Mesothelial cell of epicardium (in vitro differentiated cells): ENCODE data around the gene NOTCH2. TPM values are rescaled to one million over a fixed set of nuclear protein-coding genes. Genes with fewer than 3 reads are reported as not detected.
"Not testable (repeated sequence)": the region's sequence is repeated elsewhere in the genome, so short reads cannot be mapped to it uniquely, and the experiment has no call there.

Source experiments
- DNase-seq, 2 experiments: peaks; one replicate each; pipeline ENCODE4 v3.0.0; 2021; ENCODE audit warnings: low spot score in 2 of 2; ENCODE audit not compliant: unreplicated experiment in 2 of 2
- H3K27ac Mint-ChIP-seq: 2 replicates; pipeline ENCODE4 v1.8.0; 2021; ENCODE audit warnings: mixed read lengths
- H3K27me3 Mint-ChIP-seq: 2 replicates; pipeline ENCODE4 v1.8.0; 2021; ENCODE audit warnings: low read depth, mixed read lengths
- H3K36me3 Mint-ChIP-seq: 2 replicates; pipeline ENCODE4 v1.8.0; 2021; ENCODE audit warnings: mixed read lengths
- H3K4me1 Mint-ChIP-seq: 2 replicates; pipeline ENCODE4 v1.8.0; 2021; ENCODE audit warnings: mixed read lengths
- H3K4me3 Mint-ChIP-seq: 2 replicates; pipeline ENCODE4 v1.8.0; 2021; ENCODE audit warnings: mild to moderate bottlenecking, moderate library complexity, mixed read lengths
- H3K9me3 Mint-ChIP-seq: 2 replicates; pipeline ENCODE4 v1.8.0; 2021; ENCODE audit warnings: mixed read lengths
- total RNA-seq: library from RNA; stranded (reverse); gene quantifications from 3 replicates; pipeline ENCODE4 v1.2.1, GENCODE V29; 2021

NOTCH2 gene
- 277 to 292 TPM (median 281 TPM) in 3 replicates for total RNA-seq

- peaks cover 14% of the 10 kb centered on the region for H3K4me1 Mint-ChIP-seq
- peak within 1 kb of the TSS; percentile 64 for H3K4me3 Mint-ChIP-seq
- H3K27me3 Mint-ChIP-seq, H3K9me3 Mint-ChIP-seq, H3K36me3 Mint-ChIP-seq: not testable (repeated sequence)
- H3K27ac Mint-ChIP-seq, result peak within 1 kb of the TSS; percentile 61
- DNase-seq, result peak; percentile 21 to 75
These were observed at the start of gene NOTCH2 for GRCh38 chr1:120069067-120069919. TSS of gene NOTCH2 (minus strand) at chr1:120069662. CDS start at chr1:120069406, 256 bp downstream.

- not testable (repeated sequence) for H3K9me3 Mint-ChIP-seq, H3K27me3 Mint-ChIP-seq
These were observed 48.1 kb upstream of the NOTCH2 start for GRCh38 chr1:120117371-120118177.

GRCh38 chr1:120116094-120116493 lies 46.6 kb upstream of the NOTCH2 start:
- not testable (repeated sequence) for H3K27me3 Mint-ChIP-seq, H3K36me3 Mint-ChIP-seq, DNase-seq, H3K27ac Mint-ChIP-seq, H3K4me1 Mint-ChIP-seq, H3K9me3 Mint-ChIP-seq, H3K4me3 Mint-ChIP-seq

More at GRCh38 chr1:120117371-120118177, 48.1 kb upstream of the NOTCH2 start:
- DNase-seq, H3K4me3 Mint-ChIP-seq, H3K36me3 Mint-ChIP-seq, H3K4me1 Mint-ChIP-seq: not testable (repeated sequence)
- H3K27ac Mint-ChIP-seq, result peak overlapping the region; percentile 36

- H3K27me3 Mint-ChIP-seq, H3K27ac Mint-ChIP-seq, DNase-seq, H3K9me3 Mint-ChIP-seq, H3K4me1 Mint-ChIP-seq, H3K4me3 Mint-ChIP-seq, H3K36me3 Mint-ChIP-seq: not testable (repeated sequence)
These were observed 43.7 kb upstream of the NOTCH2 start for GRCh38 chr1:120113134-120113533.

DNA sequence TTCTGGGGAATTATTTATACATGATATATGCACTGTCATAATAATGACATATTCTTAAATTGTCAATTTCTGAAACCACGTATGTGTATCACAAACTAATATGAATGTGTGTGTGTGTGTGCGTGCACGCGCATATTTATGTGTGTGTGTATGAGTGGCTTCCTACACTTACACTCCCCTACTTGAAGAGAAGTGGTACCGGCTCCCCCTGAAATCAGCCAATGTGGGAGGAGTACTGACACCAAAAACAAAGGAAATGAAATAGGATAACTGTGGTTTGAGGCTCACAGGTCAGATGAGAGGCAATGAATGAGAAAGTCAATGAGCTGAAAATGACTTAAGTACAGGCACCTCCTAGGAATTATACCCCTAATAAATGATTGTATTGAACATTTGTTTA lies 42.8 kb upstream of the NOTCH2 start:
- not testable (repeated sequence) for H3K27ac Mint-ChIP-seq, H3K27me3 Mint-ChIP-seq, DNase-seq, H3K4me1 Mint-ChIP-seq, H3K36me3 Mint-ChIP-seq, H3K4me3 Mint-ChIP-seq, H3K9me3 Mint-ChIP-seq

GRCh38 chr1:120111771-120112170 lies 42.3 kb upstream of the NOTCH2 start:
- not testable (repeated sequence) for H3K4me1 Mint-ChIP-seq, DNase-seq, H3K27me3 Mint-ChIP-seq, H3K4me3 Mint-ChIP-seq, H3K27ac Mint-ChIP-seq, H3K36me3 Mint-ChIP-seq, H3K9me3 Mint-ChIP-seq

- DNase-seq, H3K27me3 Mint-ChIP-seq, H3K4me1 Mint-ChIP-seq, H3K27ac Mint-ChIP-seq, H3K9me3 Mint-ChIP-seq, H3K4me3 Mint-ChIP-seq, H3K36me3 Mint-ChIP-seq: not testable (repeated sequence)
These were observed 41.5 kb upstream of the NOTCH2 start for GRCh38 chr1:120111008-120111407.

GRCh38 chr1:120109656-120110055 lies 40.2 kb upstream of the NOTCH2 start:
- not testable (repeated sequence) for H3K4me1 Mint-ChIP-seq, H3K36me3 Mint-ChIP-seq, H3K9me3 Mint-ChIP-seq, H3K4me3 Mint-ChIP-seq, DNase-seq, H3K27me3 Mint-ChIP-seq, H3K27ac Mint-ChIP-seq

GRCh38 chr1:120109180-120109579 lies 39.7 kb upstream of the NOTCH2 start:
- not testable (repeated sequence) for H3K4me3 Mint-ChIP-seq, DNase-seq, H3K27me3 Mint-ChIP-seq, H3K27ac Mint-ChIP-seq, H3K36me3 Mint-ChIP-seq, H3K9me3 Mint-ChIP-seq, H3K4me1 Mint-ChIP-seq

- H3K4me3 Mint-ChIP-seq, H3K27ac Mint-ChIP-seq, H3K4me1 Mint-ChIP-seq, H3K9me3 Mint-ChIP-seq, DNase-seq, H3K27me3 Mint-ChIP-seq, H3K36me3 Mint-ChIP-seq: not testable (repeated sequence)
These were observed 35.8 kb upstream of the NOTCH2 start for GRCh38 chr1:120105288-120105687.

DNA sequence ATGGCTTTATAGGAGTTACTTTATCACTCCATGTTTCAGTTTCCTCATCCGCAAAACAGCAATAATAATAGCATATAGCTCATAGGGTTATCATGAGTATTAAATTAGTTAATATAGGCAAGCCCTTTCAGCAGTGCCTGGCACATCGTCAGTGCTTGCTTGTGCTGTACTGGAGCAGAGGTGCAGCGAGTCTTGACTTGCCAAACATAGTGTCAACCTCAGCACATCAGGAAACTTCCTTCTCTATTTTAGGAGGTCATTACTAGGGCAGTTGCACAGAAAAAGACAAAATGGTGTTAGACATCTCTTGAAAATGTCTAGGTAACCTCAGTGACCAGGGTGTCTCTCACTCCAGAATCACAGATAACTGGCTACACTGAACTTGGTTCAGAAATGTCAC lies 34.3 kb upstream of the NOTCH2 start:
- DNase-seq, H3K27ac Mint-ChIP-seq, H3K4me3 Mint-ChIP-seq, H3K36me3 Mint-ChIP-seq, H3K27me3 Mint-ChIP-seq, H3K4me1 Mint-ChIP-seq, H3K9me3 Mint-ChIP-seq: not testable (repeated sequence)

GRCh38 chr1:120101593-120101992 lies 32.1 kb upstream of the NOTCH2 start:
- not testable (repeated sequence) for DNase-seq, H3K4me3 Mint-ChIP-seq, H3K4me1 Mint-ChIP-seq, H3K27me3 Mint-ChIP-seq, H3K36me3 Mint-ChIP-seq, H3K27ac Mint-ChIP-seq, H3K9me3 Mint-ChIP-seq

- H3K4me3 Mint-ChIP-seq, H3K4me1 Mint-ChIP-seq, H3K27me3 Mint-ChIP-seq, DNase-seq, H3K36me3 Mint-ChIP-seq, H3K27ac Mint-ChIP-seq, H3K9me3 Mint-ChIP-seq: not testable (repeated sequence)
These were observed 31.1 kb upstream of the NOTCH2 start for GRCh38 chr1:120100590-120100989.
